Measurements from ENCODE around the gene CERK.

The CERK gene

DNA sequence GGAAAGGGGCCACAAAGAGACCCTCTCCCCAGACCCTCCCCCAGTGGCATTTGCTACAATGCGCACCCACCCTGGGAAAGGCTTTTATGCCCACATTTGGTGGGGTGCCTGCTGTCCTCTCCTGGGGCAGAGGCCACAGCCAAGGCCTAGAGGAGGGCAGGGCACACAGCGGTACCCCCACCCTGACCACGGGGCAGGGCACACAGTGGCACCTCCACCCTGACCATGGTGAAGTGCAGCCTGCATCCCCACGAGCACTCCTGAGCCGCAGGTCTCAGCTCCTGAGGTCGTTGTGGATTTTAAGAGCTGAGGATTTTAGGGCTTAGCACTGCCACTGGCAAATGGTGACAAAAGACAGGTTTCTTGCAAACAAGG lies 34.1 kb downstream of the CERK start:
- no peak for DNase-seq (ENCODE audit: low read depth in 2 of 3, low spot score in 1 of 3)

GRCh38 chr22:46703171-46703995 lies 34.7 kb downstream of the CERK start:
- DNase-seq (ENCODE audit: low read depth in 2 of 3, low spot score in 1 of 3): no peak

GRCh38 chr22:46701262-46701661 lies 36.8 kb downstream of the CERK start:
- DNase-seq (ENCODE audit: low read depth in 2 of 3, low spot score in 1 of 3): no peak

GRCh38 chr22:46699091-46699490 lies 39.0 kb downstream of the CERK start:
- no peak for DNase-seq (ENCODE audit: low read depth in 2 of 3, low spot score in 1 of 3)

GRCh38 chr22:46697811-46698515 lies 40.1 kb downstream of the CERK start:
- no peak for DNase-seq (ENCODE audit: low read depth in 2 of 3, low spot score in 1 of 3)

GRCh38 chr22:46696614-46697013 lies 41.4 kb downstream of the CERK start:
- DNase-seq (ENCODE audit: low read depth in 2 of 3, low spot score in 1 of 3): no peak

DNA sequence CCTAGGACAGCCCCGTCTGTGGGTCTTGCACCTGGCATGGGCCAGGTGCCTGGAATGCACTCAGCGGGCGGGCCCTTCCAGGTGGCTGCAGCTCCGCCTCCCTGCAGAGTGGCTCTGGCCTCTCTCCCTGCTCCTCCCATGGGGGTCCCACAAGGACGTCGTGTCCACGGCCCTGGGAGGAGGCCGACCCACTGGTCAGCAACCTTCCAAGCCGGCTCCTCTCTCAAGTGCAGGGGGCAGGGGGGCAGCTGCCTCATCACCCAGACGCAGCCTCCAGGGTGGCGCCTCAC lies 41.9 kb downstream of the CERK start:
- DNase-seq (ENCODE audit: low read depth in 2 of 3, low spot score in 1 of 3): no peak

DNA sequence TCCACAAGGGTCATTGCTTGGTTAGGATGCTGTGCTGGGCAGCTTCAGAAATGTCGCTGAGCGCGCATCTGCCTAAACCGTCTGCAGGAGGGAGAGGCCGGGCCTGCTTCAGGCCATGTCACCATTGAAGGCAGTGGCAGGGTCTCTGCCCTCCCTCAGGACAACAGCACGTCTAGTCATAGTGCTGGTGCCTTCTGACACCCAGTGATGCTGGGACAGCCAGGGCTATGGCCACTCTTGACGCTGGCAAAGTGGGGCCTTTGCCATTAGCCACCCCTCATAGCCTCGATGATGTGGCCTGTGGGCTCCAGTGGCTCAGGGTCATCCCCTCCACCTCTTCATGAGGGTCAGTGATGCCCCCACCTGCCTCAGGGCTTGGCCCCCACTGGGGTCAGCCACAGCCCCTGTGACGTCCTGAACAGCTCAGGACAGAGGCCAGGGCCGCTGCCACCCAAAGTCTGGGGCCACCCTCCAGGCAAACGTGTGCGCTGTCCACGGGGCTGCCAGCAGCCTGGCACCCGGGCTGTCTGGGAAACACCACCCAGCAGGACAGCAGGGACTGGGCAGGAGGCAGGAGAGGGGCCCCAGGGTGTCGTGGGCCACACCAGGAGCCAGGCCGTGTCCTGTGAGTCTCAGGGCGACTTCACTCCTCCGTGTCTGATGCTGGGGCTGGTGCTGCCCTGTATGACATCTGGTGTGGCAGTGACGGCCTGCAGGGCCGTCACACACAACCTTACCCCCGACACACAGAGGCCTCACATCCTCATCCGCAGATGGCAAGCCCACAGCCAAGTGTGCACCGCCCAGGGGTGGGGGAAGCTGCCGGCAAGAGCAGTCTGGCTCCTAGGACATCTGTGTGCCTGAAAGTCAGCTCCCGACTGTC lies 42.5 kb downstream of the CERK start:
- DNase-seq (ENCODE audit: low read depth in 2 of 3, low spot score in 1 of 3): no peak

DNA sequence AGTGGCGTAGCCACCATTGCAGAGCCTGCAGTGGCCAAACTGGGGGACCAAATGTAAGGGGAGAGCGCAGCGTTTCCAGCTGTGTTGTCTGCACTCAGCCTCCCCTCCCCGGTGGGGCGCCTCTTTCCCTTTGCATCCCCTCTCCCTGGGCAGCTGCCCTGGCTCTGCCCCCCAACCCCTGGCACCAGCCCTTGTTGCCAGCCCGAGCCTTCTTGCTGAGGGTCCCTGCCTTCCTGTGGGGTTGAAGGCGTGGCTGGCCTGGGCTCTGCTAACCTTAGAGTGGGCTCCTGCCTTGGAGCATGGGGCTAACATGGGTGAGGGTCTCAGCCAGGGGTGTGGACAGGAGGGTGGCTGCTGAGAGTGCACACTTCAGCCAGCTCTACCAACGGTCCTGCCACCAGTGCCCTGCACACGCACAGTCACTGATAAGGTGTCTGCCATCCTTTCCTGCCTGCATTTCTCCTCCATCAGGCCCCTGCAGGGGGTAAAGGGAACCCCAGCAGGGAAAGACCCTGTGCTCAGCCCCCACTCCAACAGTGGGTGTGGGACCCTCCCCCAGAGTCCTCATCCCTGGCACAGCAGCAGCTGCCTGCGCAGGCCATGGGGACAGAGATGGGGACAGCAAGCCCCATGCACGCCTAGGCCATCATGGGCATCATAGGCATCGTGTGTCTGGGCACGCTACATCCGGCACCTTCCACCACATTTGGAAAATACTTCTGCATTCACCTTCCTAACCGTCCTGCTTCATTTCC lies 43.5 kb downstream of the CERK start:
- DNase-seq (ENCODE audit: low read depth in 2 of 3, low spot score in 1 of 3): no peak

DNA sequence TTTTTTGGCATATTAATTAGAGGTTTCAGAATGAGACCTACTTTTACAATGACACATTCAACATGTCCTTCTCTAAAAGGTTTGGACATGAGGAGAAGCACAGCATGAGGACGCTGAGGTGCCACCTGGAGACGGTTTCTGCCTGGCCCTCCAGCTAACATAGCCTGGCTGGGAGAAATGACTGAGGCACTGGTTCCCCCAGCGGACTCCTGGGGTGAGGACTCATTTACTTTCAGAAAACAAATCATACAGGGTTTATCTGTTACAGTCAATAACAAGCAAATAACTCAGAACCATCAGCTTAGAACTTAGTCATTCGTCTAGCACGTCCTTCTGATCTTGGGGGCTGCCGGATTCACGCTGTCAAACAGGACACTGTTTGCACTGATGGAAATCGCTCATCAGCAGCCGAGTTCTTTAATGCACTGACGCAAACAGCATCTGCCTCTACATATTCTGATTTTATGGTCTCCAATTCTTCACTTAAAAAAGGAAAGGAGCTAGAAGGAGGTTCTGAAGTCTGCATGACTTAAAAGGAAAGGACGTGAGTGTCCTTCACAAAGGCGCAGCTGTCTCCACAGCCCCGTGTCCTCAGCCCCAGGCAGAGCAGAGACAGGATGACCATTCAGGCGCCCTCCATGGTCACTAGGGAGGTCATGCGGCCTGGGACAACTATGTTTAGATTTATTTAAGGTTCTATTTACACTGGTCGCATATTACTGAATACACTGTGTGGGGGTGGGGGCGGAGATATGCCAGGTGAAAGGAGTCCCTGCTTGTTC lies 44.2 kb downstream of the CERK start:
- DNase-seq (ENCODE audit: low read depth in 2 of 3, low spot score in 1 of 3): no peak

DNA sequence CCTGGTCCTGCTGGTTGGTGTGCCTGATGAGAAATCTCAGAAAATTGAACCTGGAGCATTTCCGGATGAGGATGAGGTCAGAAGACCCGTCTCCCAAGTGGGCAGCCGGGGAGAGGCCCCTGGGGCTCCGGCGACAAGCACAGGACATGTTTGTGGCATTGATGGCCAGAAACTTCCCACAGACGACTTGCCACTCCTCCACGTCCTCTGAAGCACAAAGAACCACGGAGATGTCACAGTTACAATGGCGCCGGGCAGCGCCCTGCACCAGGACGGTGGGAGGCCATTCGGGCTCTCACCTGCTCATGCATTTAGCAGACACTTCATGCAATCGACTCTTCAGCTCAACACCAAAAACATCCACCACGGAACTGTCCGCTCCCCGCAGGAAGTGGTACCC lies 46.5 kb downstream of the CERK start:
- DNase-seq (ENCODE audit: low read depth in 2 of 3, low spot score in 1 of 3): no peak

GRCh38 chr22:46690146-46690545 lies 47.9 kb downstream of the CERK start:
- no peak for DNase-seq (ENCODE audit: low read depth in 2 of 3, low spot score in 1 of 3)

- no peak for DNase-seq (ENCODE audit: low read depth in 2 of 3, low spot score in 1 of 3)
These were observed 49.1 kb downstream of the CERK start for GRCh38 chr22:46688949-46689348.

DNA sequence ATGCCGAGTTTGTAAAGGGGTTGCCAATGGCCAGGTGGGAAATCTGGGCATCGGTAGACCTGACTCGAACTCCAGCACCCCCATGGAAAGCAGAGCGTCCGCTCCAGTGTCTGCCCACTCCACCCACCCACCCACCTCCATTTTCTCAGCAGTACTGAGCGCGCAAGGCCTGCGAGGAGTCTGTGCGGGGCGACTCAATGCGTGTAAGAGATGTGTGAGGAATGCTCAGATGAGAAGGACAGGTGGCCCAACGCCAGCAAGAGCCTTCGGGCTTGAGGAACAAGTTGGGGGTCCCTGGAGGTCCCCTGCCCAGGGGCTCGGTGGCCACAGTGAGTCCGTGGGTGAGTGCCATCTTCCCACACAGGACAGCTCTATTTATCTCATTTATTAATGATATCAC lies 50.6 kb downstream of the CERK start:
- DNase-seq (ENCODE audit: low read depth in 2 of 3, low spot score in 1 of 3): no peak

DNA sequence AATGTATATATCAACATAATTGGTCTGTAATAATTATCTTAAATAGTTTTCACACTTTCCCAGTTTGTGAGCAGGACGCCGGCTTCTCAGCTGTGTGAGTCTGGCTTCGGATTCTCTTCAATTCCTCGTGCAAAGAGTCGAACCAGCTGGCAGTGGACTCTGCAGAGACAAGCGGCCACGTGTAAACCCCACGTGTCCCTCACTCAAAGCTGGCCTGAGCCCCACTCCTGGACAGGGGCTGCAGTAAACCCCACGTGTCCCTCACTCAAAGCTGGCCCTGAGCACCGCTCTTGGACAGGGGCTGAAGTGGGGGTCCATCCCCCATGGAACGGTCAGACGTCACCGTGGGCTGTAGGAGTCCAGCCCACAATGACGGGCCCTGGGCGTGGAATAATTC lies 51.0 kb downstream of the CERK start:
- DNase-seq (ENCODE audit: low read depth in 2 of 3, low spot score in 1 of 3): no peak

GRCh38 chr22:46686221-46687047 lies 51.6 kb downstream of the CERK start:
- no peak for DNase-seq (ENCODE audit: low read depth in 2 of 3, low spot score in 1 of 3)

- DNase-seq (ENCODE audit: low read depth in 2 of 3, low spot score in 1 of 3): no peak
These were observed 53.3 kb downstream of the CERK start for GRCh38 chr22:46684706-46685105.

DNA sequence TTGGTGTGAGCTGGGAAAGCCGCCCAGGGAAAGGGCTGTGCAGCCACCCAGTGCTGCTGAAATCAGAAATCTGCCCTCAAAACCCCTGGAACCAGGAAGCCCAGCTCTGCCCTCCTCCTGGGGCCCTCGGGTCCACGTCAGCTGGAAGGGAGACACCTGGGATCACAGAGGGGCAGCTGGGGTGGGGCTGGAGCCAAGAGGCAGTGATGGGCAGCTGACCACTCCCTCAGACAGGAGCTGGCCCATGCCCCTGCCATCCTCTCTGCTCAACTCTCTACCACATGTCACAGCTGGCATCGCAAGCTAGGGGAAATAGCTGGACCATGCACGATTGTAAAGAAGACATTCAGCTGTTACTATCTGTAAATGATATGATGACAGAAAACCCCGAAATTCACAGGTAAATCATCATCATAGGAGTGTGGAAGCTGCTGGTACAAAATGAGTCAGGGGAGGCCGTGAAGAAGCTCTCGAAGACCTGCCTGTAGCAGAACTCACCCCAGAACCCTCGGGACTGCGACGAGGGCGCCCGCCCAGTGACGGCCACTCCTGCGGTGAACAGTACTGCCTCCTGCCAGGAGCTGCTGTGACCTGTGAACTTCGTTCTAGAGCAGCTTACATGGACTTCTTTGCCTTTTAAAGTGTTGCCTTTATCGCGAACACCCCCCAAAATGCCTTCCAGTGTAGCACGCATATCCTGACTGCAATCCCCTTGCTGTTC lies 55.9 kb downstream of the CERK start:
- DNase-seq (ENCODE audit: low read depth in 2 of 3, low spot score in 1 of 3): no peak

DNA sequence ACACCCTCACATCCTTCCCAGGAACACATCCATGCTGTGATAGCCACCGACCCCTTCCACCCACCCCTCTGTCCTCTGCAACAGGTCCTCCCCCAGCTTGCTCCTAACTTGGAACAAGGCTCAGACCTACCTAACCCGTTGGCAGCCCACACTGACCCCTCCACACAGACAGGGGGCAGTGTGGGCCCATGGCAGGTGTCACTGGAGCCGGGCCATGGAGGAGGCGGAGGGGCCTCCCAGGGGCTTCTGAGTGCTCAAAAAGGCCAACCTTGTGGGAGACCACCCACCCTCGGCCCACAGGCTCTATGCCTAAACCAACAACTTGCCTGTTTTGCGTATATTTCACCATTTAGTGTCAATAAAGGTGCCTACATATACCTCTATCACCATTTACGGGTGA lies 57.0 kb downstream of the CERK start:
- DNase-seq (ENCODE audit: low read depth in 2 of 3, low spot score in 1 of 3): no peak
